Peyer's patch (tissue), 4 donors: Measurements from ENCODE around the gene ALG9. TPM values are rescaled to one million over a fixed set of nuclear protein-coding genes. Genes with fewer than 3 reads are reported as not detected.

Experiments used
- DNase-seq, 3 donors: peaks; one replicate each; pipeline ENCODE4 v3.0.0-alpha.2; 2017 to 2019
- H3K27ac ChIP-seq, 4 donors: fragments of 200-600 bp; sonication (generic); one replicate each; pipeline ENCODE4 v1.5.1; 2016 to 2019
- H3K27me3 ChIP-seq, 2 donors: fragments of 200-600 bp; sonication (generic); one replicate each; pipeline ENCODE4 v1.5.1; 2019
- H3K36me3 ChIP-seq, 3 donors: fragments of 200-600 bp; sonication (generic); one replicate each; pipeline ENCODE4 v1.5.1; 2016 to 2019
- H3K4me1 ChIP-seq, 4 donors: fragments of 200-600 bp; sonication (generic); one replicate each; pipeline ENCODE4 v1.5.1; 2016 to 2019
- H3K4me3 ChIP-seq, 4 donors: fragments of 200-600 bp; sonication (generic); 1 replicate in 3 of 4; 2 replicates in 1 of 4; pipeline ENCODE4 v1.5.1; 2016 to 2019; ENCODE audit warnings: mild to moderate bottlenecking in 1 of 4
- H3K9me3 ChIP-seq, 4 donors: fragments of 200-600 bp; sonication (generic); one replicate each; pipeline ENCODE4 v1.5.1; 2016 to 2019; ENCODE audit warnings: mild to moderate bottlenecking in 1 of 4
- POLR2A ChIP-seq, 2 donors: fragments of 450-650 bp; IDR thresholded peaks; one replicate each; pipeline ENCODE4 v1.5.1; 2017; ENCODE audit warnings: antibody characterized with exemption in 2 of 2, mild to moderate bottlenecking in 2 of 2, moderate library complexity in 2 of 2
- total RNA-seq, 4 donors: library from RNA; depleted of rRNA; stranded (reverse); fragments of >200 nt; gene quantifications; one replicate each; pipeline ENCODE4 v1.1.0, GENCODE V29; 2016
- TF ChIP-seq, protein P1 (sequence below), 6 experiments: fragments of 450-650 bp in 4 of 6; fragments of 200-600 bp in 2 of 6; sonication (generic) in 1 of 6; IDR thresholded peaks; one replicate each; pipeline ENCODE4 v1.5.1; 2017 to 2019; ENCODE audit warnings: antibody characterized with exemption in 6 of 6, mild to moderate bottlenecking in 3 of 6, moderate library complexity in 1 of 6

Gene ALG9
- total RNA-seq, 4 donors from 2014 or later = 14.0 to 32.4 (median 31.7) TPM

- H3K4me1 ChIP-seq = no peaks in the 10 kb centered on the region
- TF ChIP-seq, protein P1, sequence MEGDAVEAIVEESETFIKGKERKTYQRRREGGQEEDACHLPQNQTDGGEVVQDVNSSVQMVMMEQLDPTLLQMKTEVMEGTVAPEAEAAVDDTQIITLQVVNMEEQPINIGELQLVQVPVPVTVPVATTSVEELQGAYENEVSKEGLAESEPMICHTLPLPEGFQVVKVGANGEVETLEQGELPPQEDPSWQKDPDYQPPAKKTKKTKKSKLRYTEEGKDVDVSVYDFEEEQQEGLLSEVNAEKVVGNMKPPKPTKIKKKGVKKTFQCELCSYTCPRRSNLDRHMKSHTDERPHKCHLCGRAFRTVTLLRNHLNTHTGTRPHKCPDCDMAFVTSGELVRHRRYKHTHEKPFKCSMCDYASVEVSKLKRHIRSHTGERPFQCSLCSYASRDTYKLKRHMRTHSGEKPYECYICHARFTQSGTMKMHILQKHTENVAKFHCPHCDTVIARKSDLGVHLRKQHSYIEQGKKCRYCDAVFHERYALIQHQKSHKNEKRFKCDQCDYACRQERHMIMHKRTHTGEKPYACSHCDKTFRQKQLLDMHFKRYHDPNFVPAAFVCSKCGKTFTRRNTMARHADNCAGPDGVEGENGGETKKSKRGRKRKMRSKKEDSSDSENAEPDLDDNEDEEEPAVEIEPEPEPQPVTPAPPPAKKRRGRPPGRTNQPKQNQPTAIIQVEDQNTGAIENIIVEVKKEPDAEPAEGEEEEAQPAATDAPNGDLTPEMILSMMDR (IDR thresholded peaks at IDR 0.05) = no peak
- TF ChIP-seq POLR2A (IDR thresholded peaks at IDR 0.05) = no peak
- H3K4me3 ChIP-seq = no peak overlapping the region
- no peaks in the 10 kb centered on the region for H3K27me3 ChIP-seq
- DNase-seq = no peak
- peaks cover 0 to 21% (median 0%) of the 10 kb centered on the region in 3 donors for H3K36me3 ChIP-seq
- H3K9me3 ChIP-seq = no peaks in the 10 kb centered on the region
- no peak overlapping the region for H3K27ac ChIP-seq
These were observed 59.2 kb downstream of the ALG9 start for GRCh38 chr11:111812211-111812610.

DNA sequence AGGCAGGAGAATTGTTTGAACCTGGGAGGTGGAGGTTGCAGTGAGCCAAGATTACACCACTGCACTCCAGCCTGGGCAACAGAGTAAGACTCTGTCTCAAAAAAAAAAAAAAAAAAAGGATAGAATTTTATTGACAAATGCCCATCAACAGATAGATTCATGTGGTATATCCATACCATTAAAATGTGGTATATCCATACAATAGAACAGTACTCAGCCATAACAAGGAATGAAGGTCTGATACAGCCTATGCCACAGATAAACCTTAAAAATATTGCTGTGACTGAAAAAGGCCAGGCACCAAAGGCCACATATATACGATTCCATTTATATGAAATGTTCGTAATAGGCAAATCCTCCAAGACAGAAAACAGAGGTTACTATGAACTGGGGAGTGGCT lies 59.9 kb downstream of the ALG9 start:
- Histone ChIP-seq H3K4me1 (no peaks in the 10 kb centered on the region), H3K27ac (no peak overlapping the region)
- no peak for TF ChIP-seq POLR2A (IDR thresholded peaks at IDR 0.05)
- TF ChIP-seq, protein P1 (IDR thresholded peaks at IDR 0.05) = no peak

DNA sequence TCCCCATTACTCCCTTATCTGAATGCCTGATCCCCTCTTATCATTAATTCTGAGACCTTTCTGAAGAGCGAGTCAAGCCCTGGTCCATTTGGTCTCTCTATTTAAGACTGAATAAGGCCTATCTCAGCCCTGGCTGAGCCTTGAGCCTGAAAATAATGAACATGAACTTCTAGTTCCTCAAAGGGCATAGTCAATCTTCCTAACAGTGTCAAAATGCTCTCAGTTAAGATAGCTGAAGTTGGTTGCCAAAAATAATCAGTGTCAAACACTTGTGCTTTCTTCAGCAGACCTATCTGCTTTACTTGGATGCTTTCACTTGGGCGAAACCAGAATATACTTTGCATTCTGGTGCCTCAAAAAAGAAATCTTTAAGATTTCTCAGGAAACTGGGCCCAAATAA lies 62.5 kb downstream of the ALG9 start:
- H3K36me3 ChIP-seq = peaks cover 0 to 40% (median 0%) of the 10 kb centered on the region in 3 donors
- DNase-seq = no peak
- H3K27me3 ChIP-seq = no peaks in the 10 kb centered on the region
- H3K9me3 ChIP-seq = no peaks in the 10 kb centered on the region
- H3K4me3 ChIP-seq = no peak overlapping the region
- TF ChIP-seq, protein P1 (IDR thresholded peaks at IDR 0.05) = no peak
- TF ChIP-seq POLR2A (IDR thresholded peaks at IDR 0.05) = no peak
- no peak overlapping the region for H3K27ac ChIP-seq
- H3K4me1 ChIP-seq = no peaks in the 10 kb centered on the region

More for the DNA sequence above, 59.9 kb downstream of the ALG9 start:
- Histone ChIP-seq H3K27me3 (no peaks in the 10 kb centered on the region), H3K36me3 (peaks cover 0 to 21% (median 0%) of the 10 kb centered on the region in 3 donors), H3K9me3 (no peaks in the 10 kb centered on the region), H3K4me3 (no peak overlapping the region)
- DNase-seq = no peak

DNA sequence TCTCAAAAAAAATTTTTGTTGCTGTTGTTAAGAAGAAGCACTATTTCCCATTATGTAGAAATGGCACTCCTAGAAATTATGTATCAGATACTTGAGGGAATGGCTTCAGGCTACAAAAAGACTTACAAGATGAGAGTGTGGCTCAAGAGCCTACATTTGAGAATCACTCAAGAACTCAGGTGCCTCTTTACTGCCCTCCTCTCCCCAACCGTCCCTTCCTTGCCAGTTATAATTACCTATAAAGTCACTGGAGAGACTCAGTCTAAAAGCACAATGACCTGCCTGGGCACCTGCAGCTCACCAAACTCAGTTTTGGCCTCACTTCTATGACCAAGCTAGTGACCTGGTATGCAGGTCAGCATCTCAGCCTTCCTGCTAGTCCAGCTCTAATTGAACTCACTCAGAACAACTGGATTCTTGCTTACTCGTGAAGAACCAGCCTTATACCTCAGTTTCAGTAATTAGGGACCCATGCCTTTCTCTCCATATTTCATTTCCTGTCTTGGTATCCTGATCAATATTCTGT lies 63.3 kb downstream of the ALG9 start:
- Histone ChIP-seq H3K4me3 (no peak overlapping the region), H3K4me1 (no peaks in the 10 kb centered on the region), H3K27ac (no peak overlapping the region), H3K9me3 (no peaks in the 10 kb centered on the region), H3K27me3 (no peaks in the 10 kb centered on the region), H3K36me3 (peaks cover 0 to 40% (median 0%) of the 10 kb centered on the region in 3 donors)
- no peak for TF ChIP-seq POLR2A (IDR thresholded peaks at IDR 0.05)
- TF ChIP-seq, protein P1 (IDR thresholded peaks at IDR 0.05) = no peak
- no peak for DNase-seq

DNA sequence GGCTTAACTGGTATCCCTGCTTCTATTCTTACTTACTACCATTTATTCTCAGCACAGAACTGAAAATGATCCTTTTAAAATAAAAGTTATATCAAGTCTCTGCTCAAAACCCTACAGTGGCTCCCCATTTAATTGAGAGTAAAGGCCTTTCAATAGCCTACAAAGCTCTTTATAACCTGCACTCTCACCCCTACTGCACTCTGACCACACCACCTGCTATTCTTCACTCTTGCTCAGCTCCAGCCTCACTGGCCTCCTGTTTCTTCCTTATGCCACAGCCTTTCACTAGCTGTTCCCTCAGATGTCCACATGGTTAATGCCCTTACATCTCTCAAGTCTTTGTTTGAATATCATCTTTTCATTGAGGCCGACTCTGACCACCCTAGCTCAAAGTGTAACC lies 64.3 kb downstream of the ALG9 start:
- no peak overlapping the region for H3K27ac ChIP-seq
- no peaks in the 10 kb centered on the region for H3K9me3 ChIP-seq
- H3K4me3 ChIP-seq = no peak overlapping the region
- no peak for TF ChIP-seq POLR2A (IDR thresholded peaks at IDR 0.05)
- TF ChIP-seq, protein P1 (IDR thresholded peaks at IDR 0.05) = no peak
- peaks cover 0 to 40% (median 0%) of the 10 kb centered on the region in 3 donors for H3K36me3 ChIP-seq
- H3K4me1 ChIP-seq = no peaks in the 10 kb centered on the region
- H3K27me3 ChIP-seq = no peaks in the 10 kb centered on the region
- no peak for DNase-seq

DNA sequence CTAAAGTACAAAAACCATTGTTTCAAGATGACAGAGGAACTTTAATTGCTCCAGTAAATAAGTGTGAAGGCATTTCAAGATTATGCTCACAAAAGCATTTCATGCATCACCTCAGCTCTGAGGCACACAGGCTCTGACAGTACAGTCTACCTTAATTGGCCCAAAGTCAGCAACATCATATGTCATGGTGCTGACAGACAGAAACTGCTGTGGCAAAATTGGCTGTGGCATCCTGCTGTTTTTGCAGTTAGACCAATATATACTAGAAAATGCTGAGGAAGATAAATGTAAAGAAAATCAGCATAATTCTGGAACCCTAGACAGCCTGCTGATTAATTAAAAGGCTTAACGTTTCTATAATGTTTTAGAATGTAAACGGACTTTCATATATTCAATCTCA lies 70.2 kb downstream of the ALG9 start:
- DNase-seq = no peak

More for the DNA sequence above, 70.2 kb downstream of the ALG9 start:
- H3K27me3 ChIP-seq = no peaks in the 10 kb centered on the region
- TF ChIP-seq POLR2A (IDR thresholded peaks at IDR 0.05) = no peak
- TF ChIP-seq, protein P1 (IDR thresholded peaks at IDR 0.05) = no peak
- no peak overlapping the region for H3K4me3 ChIP-seq
- H3K9me3 ChIP-seq = peaks cover 0 to 4% (median 2%) of the 10 kb centered on the region in 4 donors
- H3K27ac ChIP-seq = no peak overlapping the region
- H3K4me1 ChIP-seq = no peaks in the 10 kb centered on the region
- H3K36me3 ChIP-seq = peaks cover 0 to 25% (median 0%) of the 10 kb centered on the region in 3 donors
